HEK293 (cell line): ENCODE results near the gene FAM199X.

ENCODE experiments used
- AEBP2 ChIP-seq: fragments of 450-650 bp; formaldehyde crosslinking; IDR thresholded peaks from 2 replicates; pipeline ENCODE4 v1.5.1; 2016; ENCODE audit warnings: missing biosample characterization, missing genetic modification characterization, borderline replicate concordance
- BCL11B ChIP-seq: fragments of 450-650 bp; formaldehyde crosslinking; IDR thresholded peaks from 2 replicates; pipeline ENCODE4 v1.5.1; 2016; ENCODE audit warnings: low read depth, missing biosample characterization, missing genetic modification characterization
- CTCF ChIP-seq: fragments of 450-650 bp; formaldehyde crosslinking; IDR thresholded peaks from 2 replicates; pipeline ENCODE4 v1.5.1; 2016; ENCODE audit warnings: missing biosample characterization, missing genetic modification characterization
- MYNN ChIP-seq: fragments of 450-650 bp; formaldehyde crosslinking; IDR thresholded peaks from 2 replicates; pipeline ENCODE4 v1.5.1; 2016; ENCODE audit warnings: missing biosample characterization, missing genetic modification characterization, borderline replicate concordance
- SALL2 ChIP-seq: fragments of 450-650 bp; formaldehyde crosslinking; IDR thresholded peaks from 2 replicates; pipeline ENCODE4 v1.5.0; 2017; ENCODE audit warnings: missing biosample characterization, mild to moderate bottlenecking, missing genetic modification characterization, borderline replicate concordance
- ZBTB11 ChIP-seq: fragments of 450-650 bp; formaldehyde crosslinking; conservative IDR thresholded peaks from 2 replicates; pipeline ENCODE4 v1.5.1; 2016; ENCODE audit warnings: low read depth, missing biosample characterization, missing genetic modification characterization
- ZBTB44 ChIP-seq: fragments of 450-650 bp; IDR thresholded peaks from 2 replicates; pipeline ENCODE4 v1.5.1; 2018; ENCODE audit warnings: missing biosample characterization, mild to moderate bottlenecking, missing genetic modification characterization
- ZNF132 ChIP-seq: fragments of 450-650 bp; formaldehyde crosslinking; IDR thresholded peaks from 2 replicates; pipeline ENCODE4 v1.5.1; 2017; ENCODE audit warnings: missing biosample characterization, missing genetic modification characterization, borderline replicate concordance
- ZNF248 ChIP-seq: fragments of 450-650 bp; formaldehyde crosslinking; IDR thresholded peaks from 2 replicates; pipeline ENCODE4 v1.5.1; 2017; ENCODE audit warnings: missing biosample characterization, missing genetic modification characterization
- ZNF274 ChIP-seq, 2 experiments: fragments of 200-500 bp in 1 of 2; fragments of 450-650 bp in 1 of 2; sonication (Bioruptor generic) in 1 of 2; formaldehyde crosslinking in 1 of 2; IDR thresholded peaks; 2 replicates each; pipeline versions ENCODE4 v1.5.1 to v1.6.1; 2014 to 2016; ENCODE audit warnings: borderline replicate concordance in 1 of 2, inconsistent platforms in 1 of 2, low read length in 1 of 2, missing biosample characterization in 1 of 2, missing genetic modification characterization in 1 of 2
- ZNF426 ChIP-seq: fragments of 450-650 bp; formaldehyde crosslinking; IDR thresholded peaks from 2 replicates; pipeline ENCODE4 v1.5.1; 2017; ENCODE audit warnings: missing biosample characterization, missing genetic modification characterization, mild to moderate bottlenecking, inconsistent platforms, moderate library complexity
- ZNF549 ChIP-seq: fragments of 450-650 bp; IDR thresholded peaks from 2 replicates; pipeline ENCODE4 v1.5.1; 2018; ENCODE audit warnings: missing biosample characterization, missing genetic modification characterization, mild to moderate bottlenecking, inconsistent platforms, moderate library complexity
- ZNF707 ChIP-seq: fragments of 450-650 bp; formaldehyde crosslinking; IDR thresholded peaks from 2 replicates; pipeline ENCODE4 v1.5.1; 2016; ENCODE audit warnings: missing biosample characterization, missing genetic modification characterization

- peak; percentile 71 for TF ChIP-seq CTCF (tag by site-specific recombination)
- TF ChIP-seq ZNF549 (tag by site-specific recombination), result no peak
- TF ChIP-seq ZNF707 (tag by site-specific recombination), result no peak
- no peak for TF ChIP-seq ZNF248
- no peak for TF ChIP-seq ZNF132 (tag by site-specific recombination)
- no peak for TF ChIP-seq MYNN
- no peak for TF ChIP-seq ZNF426 (tag by site-specific recombination)
- TF ChIP-seq SALL2 (tag by site-specific recombination), result no peak
- no peak for TF ChIP-seq AEBP2 (tag by site-specific recombination)
- no peak for TF ChIP-seq BCL11B (tag by site-specific recombination)
- peak; percentile 53 for TF ChIP-seq ZBTB44 (tag by site-specific recombination)
- no peak; the same call in 1 of the 2 replicates for TF ChIP-seq ZBTB11 (tag by site-specific recombination)
- no peak for TF ChIP-seq ZNF274 (IDR thresholded peaks at IDR 0.05; ENCODE audit: low read length)
- TF ChIP-seq ZNF274 (tag by site-specific recombination; IDR thresholded peaks at IDR 0.05; ENCODE audit: borderline replicate concordance), result no peak
Observed at GRCh38 chrX:104165894-104166734, at the start of gene FAM199X.
